ENCODE results near the gene THSD8.

DNA sequence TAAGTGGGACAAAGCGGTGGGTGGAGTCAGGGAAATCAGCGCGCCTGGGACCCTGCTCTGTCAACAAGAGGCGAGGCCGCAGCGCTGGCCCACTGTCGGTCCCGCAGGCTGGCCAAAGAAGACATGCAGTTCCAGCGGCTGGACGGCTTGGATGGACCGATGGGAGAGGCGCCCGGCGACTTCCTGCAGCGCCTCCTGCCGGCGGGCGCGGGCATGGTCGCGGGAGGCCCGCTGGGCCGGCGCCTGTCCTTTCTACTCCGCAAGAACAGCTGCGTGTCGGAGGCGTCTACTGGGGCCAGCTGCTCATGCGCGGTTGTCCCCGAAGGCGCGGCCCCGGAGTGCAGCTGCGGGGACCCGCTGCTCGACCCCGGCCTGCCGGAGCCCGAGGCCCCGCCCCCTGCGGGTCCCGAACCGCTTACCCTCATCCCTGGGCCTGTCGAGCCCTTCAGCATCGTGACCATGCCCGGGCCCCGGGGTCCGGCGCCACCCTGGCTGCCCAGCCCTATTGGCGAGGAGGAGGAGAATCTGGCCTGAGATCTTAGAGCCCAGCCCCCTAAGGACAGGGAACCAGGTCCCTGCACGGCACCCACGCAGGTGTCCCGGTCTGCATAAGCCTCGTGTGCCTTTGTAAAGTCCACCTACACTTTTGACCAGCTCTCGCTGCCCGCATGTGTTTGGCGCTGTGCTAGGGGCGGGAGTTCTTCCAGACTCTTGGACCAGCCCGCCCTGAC lies 44.2 kb upstream of the THSD8 start:
- TF ChIP-seq, protein P1, sequence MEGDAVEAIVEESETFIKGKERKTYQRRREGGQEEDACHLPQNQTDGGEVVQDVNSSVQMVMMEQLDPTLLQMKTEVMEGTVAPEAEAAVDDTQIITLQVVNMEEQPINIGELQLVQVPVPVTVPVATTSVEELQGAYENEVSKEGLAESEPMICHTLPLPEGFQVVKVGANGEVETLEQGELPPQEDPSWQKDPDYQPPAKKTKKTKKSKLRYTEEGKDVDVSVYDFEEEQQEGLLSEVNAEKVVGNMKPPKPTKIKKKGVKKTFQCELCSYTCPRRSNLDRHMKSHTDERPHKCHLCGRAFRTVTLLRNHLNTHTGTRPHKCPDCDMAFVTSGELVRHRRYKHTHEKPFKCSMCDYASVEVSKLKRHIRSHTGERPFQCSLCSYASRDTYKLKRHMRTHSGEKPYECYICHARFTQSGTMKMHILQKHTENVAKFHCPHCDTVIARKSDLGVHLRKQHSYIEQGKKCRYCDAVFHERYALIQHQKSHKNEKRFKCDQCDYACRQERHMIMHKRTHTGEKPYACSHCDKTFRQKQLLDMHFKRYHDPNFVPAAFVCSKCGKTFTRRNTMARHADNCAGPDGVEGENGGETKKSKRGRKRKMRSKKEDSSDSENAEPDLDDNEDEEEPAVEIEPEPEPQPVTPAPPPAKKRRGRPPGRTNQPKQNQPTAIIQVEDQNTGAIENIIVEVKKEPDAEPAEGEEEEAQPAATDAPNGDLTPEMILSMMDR (IDR thresholded peaks at IDR 0.05), result peak in 5 of 7 experiments; percentile 76 to 95 (median 91)
- TF ChIP-seq POLR2AphosphoS5 (IDR thresholded peaks at IDR 0.05), result no peak
- TF ChIP-seq POLR2A (IDR thresholded peaks at IDR 0.05), result no peak
